ENCODE results near the gene ROGDI. TPM values are rescaled to one million over a fixed set of nuclear protein-coding genes. Genes with fewer than 3 reads are reported as not detected.

ROGDI gene
- total RNA-seq, 1 donor from 2014 or later, result 22.2 TPM

GRCh38 chr16:4783951-4784336 is 18.5 kb downstream of the ROGDI start:
- peaks cover 17% of the 10 kb centered on the region for H3K4me1 Mint-ChIP-seq
- Histone ChIP-seq H3K9ac (no peak overlapping the region), H3K27ac (no peak overlapping the region), H3K4me1 (peaks cover 11% of the 10 kb centered on the region), H3K9me3 (ENCODE audit: low read depth) (no peaks in the 10 kb centered on the region), H3K36me3 (no peaks in the 10 kb centered on the region), H4K20me1 (ENCODE audit: low read depth) (no peaks in the 10 kb centered on the region), H3K79me2 (ENCODE audit: low read depth) (no peaks in the 10 kb centered on the region), H3F3A (ENCODE audit: low read depth) (peaks cover 5% of the 10 kb centered on the region), H3K4me2 (no peak overlapping the region), H3K4me3 (no peak overlapping the region), H2AFZ (replicated peaks) (no peak overlapping the region), H3K27me3 (no peaks in the 10 kb centered on the region)
- H3K27ac Mint-ChIP-seq, result peak overlapping the region; percentile 37
- no peak for TF ChIP-seq CTCF (IDR thresholded peaks at IDR 0.05)
- TF ChIP-seq EZH2phosphoT487 (IDR thresholded peaks at IDR 0.05), result no peak
- TF ChIP-seq EZH2 (IDR thresholded peaks at IDR 0.05), result no peak
- no peak overlapping the region for H3K4me3 Mint-ChIP-seq
- H3K9me3 Mint-ChIP-seq, result no peaks in the 10 kb centered on the region
- peaks cover 2% of the 10 kb centered on the region for H3K27me3 Mint-ChIP-seq (ENCODE audit: insufficient read depth, low read depth)
- no peaks in the 10 kb centered on the region for H3K36me3 Mint-ChIP-seq
- DNase-seq (ENCODE audit: low spot score), result no peak

GRCh38 chr16:4783251-4783950 is 19.0 kb downstream of the ROGDI start:
- H3K27ac ChIP-seq, result no peak overlapping the region
- Mint-ChIP-seq H3K4me3 (no peak overlapping the region), H3K4me1 (peaks cover 11% of the 10 kb centered on the region), H3K36me3 (no peaks in the 10 kb centered on the region), H3K27ac (no peak overlapping the region), H3K9me3 (no peaks in the 10 kb centered on the region), H3K27me3 (ENCODE audit: insufficient read depth, low read depth) (peaks cover 2% of the 10 kb centered on the region)
- H3K9me3 ChIP-seq (ENCODE audit: low read depth), result no peaks in the 10 kb centered on the region
- no peak overlapping the region for H2AFZ ChIP-seq (replicated peaks)
- TF ChIP-seq EZH2phosphoT487 (IDR thresholded peaks at IDR 0.05), result no peak
- no peak for TF ChIP-seq EZH2 (IDR thresholded peaks at IDR 0.05)
- TF ChIP-seq CTCF (IDR thresholded peaks at IDR 0.05), result no peak
- no peaks in the 10 kb centered on the region for H3K27me3 ChIP-seq
- no peak overlapping the region for H3K4me2 ChIP-seq
- H3K4me1 ChIP-seq, result peaks cover 8% of the 10 kb centered on the region
- H3K4me3 ChIP-seq, result no peak overlapping the region
- H3K9ac ChIP-seq, result no peak overlapping the region
- H4K20me1 ChIP-seq (ENCODE audit: low read depth), result no peaks in the 10 kb centered on the region
- DNase-seq (ENCODE audit: low spot score), result no peak
- no peaks in the 10 kb centered on the region for H3K36me3 ChIP-seq
- no peaks in the 10 kb centered on the region for H3F3A ChIP-seq (ENCODE audit: low read depth)
- H3K79me2 ChIP-seq (ENCODE audit: low read depth), result no peaks in the 10 kb centered on the region

GRCh38 chr16:4780235-4780634 is 22.2 kb downstream of the ROGDI start:
- Mint-ChIP-seq H3K27ac (no peak overlapping the region), H3K9me3 (no peaks in the 10 kb centered on the region), H3K27me3 (ENCODE audit: insufficient read depth, low read depth) (peaks cover 3% of the 10 kb centered on the region), H3K36me3 (no peaks in the 10 kb centered on the region), H3K4me1 (peaks cover 6% of the 10 kb centered on the region), H3K4me3 (no peak overlapping the region)
- H3K9ac ChIP-seq, result no peak overlapping the region
- no peak for TF ChIP-seq EZH2 (IDR thresholded peaks at IDR 0.05)
- TF ChIP-seq CTCF (IDR thresholded peaks at IDR 0.05), result no peak
- no peak for TF ChIP-seq EZH2phosphoT487 (IDR thresholded peaks at IDR 0.05)
- H3K79me2 ChIP-seq (ENCODE audit: low read depth), result no peaks in the 10 kb centered on the region
- H3K27me3 ChIP-seq, result no peaks in the 10 kb centered on the region
- no peak overlapping the region for H3K4me2 ChIP-seq
- no peaks in the 10 kb centered on the region for H4K20me1 ChIP-seq (ENCODE audit: low read depth)
- no peaks in the 10 kb centered on the region for H3K4me1 ChIP-seq
- no peak overlapping the region for H3K27ac ChIP-seq
- no peaks in the 10 kb centered on the region for H3K36me3 ChIP-seq
- no peak for DNase-seq (ENCODE audit: low spot score)
- no peaks in the 10 kb centered on the region for H3K9me3 ChIP-seq (ENCODE audit: low read depth)
- no peaks in the 10 kb centered on the region for H3F3A ChIP-seq (ENCODE audit: low read depth)
- H3K4me3 ChIP-seq, result no peak overlapping the region
- H2AFZ ChIP-seq (replicated peaks), result no peak overlapping the region
